Loucy (cell line): ENCODE data around the gene ANKRD13D.

Source experiments
- H2AFZ ChIP-seq: fragments of 200-600 bp; sonication (generic); 2 replicates; pipeline ENCODE4 v1.6.0; 2016; ENCODE audit warnings: antibody characterized with exemption, mild to moderate bottlenecking, low read length, moderate library complexity
- H3F3A ChIP-seq: fragments of 200-600 bp; 2 replicates; pipeline ENCODE4 v1.6.0; 2016; ENCODE audit warnings: antibody characterized with exemption, low read depth, mild to moderate bottlenecking
- H3K27me3 ChIP-seq: fragments of 200-600 bp; sonication (generic); 2 replicates; pipeline ENCODE4 v1.6.1; 2014; ENCODE audit warnings: low read length, mild to moderate bottlenecking; ENCODE audit not compliant: insufficient read depth, poor library complexity, severe bottlenecking
- H3K36me3 ChIP-seq: fragments of 200-600 bp; sonication (generic); 2 replicates; pipeline ENCODE4 v1.6.1; 2016; ENCODE audit warnings: low read length; ENCODE audit not compliant: insufficient read depth
- H3K4me1 ChIP-seq: fragments of 200-600 bp; sonication (generic); 2 replicates; pipeline ENCODE4 v1.5.1; 2014; ENCODE audit warnings: low read length, mild to moderate bottlenecking; ENCODE audit not compliant: insufficient read depth, poor library complexity, severe bottlenecking
- H3K4me2 ChIP-seq: fragments of 200-600 bp; sonication (generic); 2 replicates; pipeline ENCODE4 v1.6.0; 2014; ENCODE audit warnings: antibody characterized with exemption, low read length, low read depth, mild to moderate bottlenecking; ENCODE audit not compliant: poor library complexity, severe bottlenecking
- H3K4me3 ChIP-seq: fragments of 200-600 bp; sonication (generic); 2 replicates; pipeline ENCODE4 v1.5.1; 2014; ENCODE audit warnings: low read length, mild to moderate bottlenecking, mixed read lengths; ENCODE audit not compliant: poor library complexity, severe bottlenecking
- H3K79me2 ChIP-seq: fragments of 200-600 bp; sonication (generic); 2 replicates; pipeline ENCODE4 v1.6.1; 2014; ENCODE audit warnings: low read length; ENCODE audit not compliant: insufficient read depth
- H3K9ac ChIP-seq: fragments of 200-600 bp; sonication (generic); 2 replicates; pipeline ENCODE4 v1.6.0; 2014; ENCODE audit warnings: mild to moderate bottlenecking, low read depth, low read length, moderate library complexity; ENCODE audit not compliant: poor library complexity, severe bottlenecking
- H3K9me2 ChIP-seq: fragments of 200-600 bp; sonication (generic); replicated peaks from 2 replicates; pipeline ENCODE4 v1.6.1; 2016; ENCODE audit warnings: low read depth, low read length, mixed read lengths
- H3K9me3 ChIP-seq: fragments of 200-600 bp; sonication (generic); 2 replicates; pipeline ENCODE4 v1.6.1; 2014; ENCODE audit warnings: mild to moderate bottlenecking, antibody characterized with exemption, low read length, low read depth; ENCODE audit not compliant: insufficient read depth
- H4K20me1 ChIP-seq: fragments of 200-600 bp; sonication (generic); 2 replicates; pipeline ENCODE4 v1.6.0; 2014; ENCODE audit warnings: antibody characterized with exemption, low read length, mild to moderate bottlenecking; ENCODE audit not compliant: insufficient read depth, poor library complexity, severe bottlenecking
- CTCF ChIP-seq: fragments of 200-600 bp; sonication (generic); conservative IDR thresholded peaks from 2 replicates; pipeline ENCODE4 v1.5.1; 2014; ENCODE audit warnings: mild to moderate bottlenecking, antibody characterized with exemption, low read length
- EZH2phosphoT487 ChIP-seq: fragments of 200-600 bp; IDR thresholded peaks from 2 replicates; pipeline ENCODE4 v1.6.1; 2018; ENCODE audit warnings: antibody characterized with exemption, mild to moderate bottlenecking, moderate library complexity, borderline replicate concordance

Gene ANKRD13D

DNA sequence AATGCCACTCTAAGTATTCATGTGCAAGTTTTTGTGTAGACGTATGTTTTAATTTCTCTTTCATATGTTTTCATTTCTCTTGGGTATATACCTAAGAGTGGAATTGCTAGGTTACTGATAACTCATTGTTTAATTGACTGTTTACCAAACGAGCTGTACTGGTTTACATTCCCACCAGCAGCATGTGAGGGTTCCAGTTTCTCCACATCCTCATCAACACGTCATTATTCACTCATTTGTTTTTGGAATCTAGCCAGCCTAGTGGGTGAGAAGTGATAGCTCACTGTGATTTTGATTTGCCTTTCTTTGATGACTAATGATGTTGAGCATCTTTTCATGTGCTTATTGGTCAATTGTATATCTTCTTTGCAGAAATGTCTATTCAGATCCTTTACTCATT lies 4.0 kb downstream of the ANKRD13D start:
- TF ChIP-seq CTCF (no peak), EZH2phosphoT487 (no peak)
- Histone ChIP-seq H4K20me1 (peaks cover 30% of the 10 kb centered on the region), H3K9me3 (peaks cover 6% of the 10 kb centered on the region), H3K36me3 (peaks cover 18% of the 10 kb centered on the region), H3K9me2 (no peaks in the 10 kb centered on the region), H3K4me1 (peaks cover 26% of the 10 kb centered on the region), H3F3A (peaks cover 3% of the 10 kb centered on the region), H3K79me2 (peaks cover 69% of the 10 kb centered on the region), H3K27me3 (no peaks in the 10 kb centered on the region), H3K4me3 (no peak overlapping the region), H3K4me2 (peak overlapping the region; percentile 21), H2AFZ (no peak overlapping the region), H3K9ac (no peak overlapping the region)

DNA sequence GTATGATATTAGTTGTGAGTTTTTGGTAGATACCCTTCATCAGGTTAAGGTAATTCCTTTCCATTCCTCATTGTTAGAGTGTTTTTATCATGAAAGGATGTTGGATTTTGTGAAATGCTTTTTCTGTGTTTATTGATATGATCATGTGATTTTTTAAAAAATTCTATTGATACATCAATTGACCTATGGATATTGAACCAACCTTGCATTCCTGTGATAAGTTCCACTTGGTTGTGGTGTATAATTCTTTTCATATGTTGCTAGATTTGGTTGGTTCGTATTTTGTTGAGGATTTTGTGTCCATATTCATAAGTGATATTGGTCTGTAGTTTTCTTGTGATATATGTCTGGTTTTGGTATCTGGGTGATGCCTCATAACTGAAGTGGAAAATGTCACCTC lies 6.7 kb downstream of the ANKRD13D start:
- Histone ChIP-seq H3K27me3 (no peaks in the 10 kb centered on the region), H3K79me2 (peaks cover 55% of the 10 kb centered on the region), H3K9me2 (no peaks in the 10 kb centered on the region), H2AFZ (no peak overlapping the region), H3K4me3 (no peak overlapping the region), H3F3A (no peaks in the 10 kb centered on the region), H3K9ac (no peak overlapping the region), H3K36me3 (peaks cover 42% of the 10 kb centered on the region), H3K4me2 (no peak overlapping the region), H3K4me1 (peaks cover 15% of the 10 kb centered on the region), H4K20me1 (peaks cover 17% of the 10 kb centered on the region), H3K9me3 (peaks cover 6% of the 10 kb centered on the region)
- TF ChIP-seq CTCF (no peak), EZH2phosphoT487 (no peak)

DNA sequence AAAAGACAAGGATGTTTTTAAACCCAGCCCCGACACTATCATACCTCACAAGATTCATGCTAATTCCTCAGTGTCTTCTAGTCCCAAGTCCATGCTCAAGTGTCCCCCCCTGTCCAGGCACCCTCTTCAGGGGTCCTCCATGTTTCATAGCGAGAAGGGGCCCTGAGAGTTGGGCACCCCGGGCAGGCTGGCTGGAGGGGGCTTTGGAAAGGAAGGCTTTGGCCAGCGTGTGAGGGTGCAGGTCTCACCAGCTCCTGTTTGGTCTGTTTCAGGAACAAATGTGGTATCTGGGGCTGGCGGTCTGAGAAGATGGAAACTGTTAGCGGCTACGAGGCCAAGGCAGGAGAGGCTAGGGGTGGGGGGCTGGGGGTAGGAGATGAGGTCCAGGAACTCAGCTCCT lies 9.7 kb downstream of the ANKRD13D start:
- Histone ChIP-seq H3K4me2 (no peak overlapping the region), H2AFZ (no peak overlapping the region), H3K79me2 (peaks cover 29% of the 10 kb centered on the region), H3K9ac (no peak overlapping the region), H4K20me1 (no peaks in the 10 kb centered on the region), H3K9me3 (peaks cover 6% of the 10 kb centered on the region), H3K36me3 (peaks cover 47% of the 10 kb centered on the region), H3K27me3 (no peaks in the 10 kb centered on the region), H3K4me3 (no peak overlapping the region), H3F3A (no peaks in the 10 kb centered on the region), H3K9me2 (no peaks in the 10 kb centered on the region), H3K4me1 (no peaks in the 10 kb centered on the region)
- no peak for TF ChIP-seq EZH2phosphoT487
- TF ChIP-seq CTCF: no peak
